GM04503 (cell line): ENCODE data around the gene TENM3.
"Not testable (repeated sequence)": the region's sequence is repeated elsewhere in the genome, so short reads cannot be mapped to it uniquely, and the experiment has no call there.

Experiments
- DNase-seq: peaks from one replicate; pipeline ENCODE4 v3.0.0-alpha.2; 2012; ENCODE audit warnings: low read depth

The TENM3 gene

DNA sequence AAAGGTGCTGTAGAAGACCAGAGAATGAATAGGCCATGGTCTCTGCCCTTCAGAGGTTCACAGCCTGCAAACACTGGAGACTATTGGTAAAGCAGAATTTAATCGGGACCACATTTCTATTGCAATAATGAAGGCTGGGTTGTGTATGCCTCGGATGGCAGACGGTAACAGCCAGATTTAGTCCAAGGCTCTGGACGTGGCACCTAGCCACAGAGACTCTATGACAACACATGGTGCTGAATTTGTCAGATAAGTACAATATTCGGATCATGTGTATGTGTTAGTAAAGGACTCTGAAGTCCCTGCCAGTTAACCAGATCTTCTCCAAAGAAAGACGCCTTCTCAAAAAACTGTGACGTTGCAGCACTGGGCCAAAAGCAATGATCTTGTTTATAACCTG lies 545.0 kb downstream of the TENM3 start:
- no peak for DNase-seq

DNA sequence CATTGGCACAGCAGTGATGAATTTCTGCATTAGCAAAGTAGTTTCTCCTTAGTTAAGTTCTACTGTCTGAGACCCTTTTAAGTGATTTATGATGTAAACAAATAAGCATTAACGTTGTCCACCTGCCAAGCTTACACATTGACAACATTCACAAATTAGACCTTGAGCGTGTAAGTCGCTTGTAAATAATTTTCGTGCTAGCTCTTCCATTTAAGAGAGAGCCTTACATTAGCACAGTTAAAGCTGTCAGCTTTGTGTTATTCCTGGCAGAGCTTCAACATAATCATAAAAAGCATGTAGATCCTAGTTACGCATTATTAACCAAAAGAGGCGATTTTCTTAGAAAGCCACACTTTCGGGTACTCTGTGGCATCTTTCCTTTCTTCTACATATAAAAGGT lies 546.3 kb downstream of the TENM3 start:
- DNase-seq, result no peak

DNA sequence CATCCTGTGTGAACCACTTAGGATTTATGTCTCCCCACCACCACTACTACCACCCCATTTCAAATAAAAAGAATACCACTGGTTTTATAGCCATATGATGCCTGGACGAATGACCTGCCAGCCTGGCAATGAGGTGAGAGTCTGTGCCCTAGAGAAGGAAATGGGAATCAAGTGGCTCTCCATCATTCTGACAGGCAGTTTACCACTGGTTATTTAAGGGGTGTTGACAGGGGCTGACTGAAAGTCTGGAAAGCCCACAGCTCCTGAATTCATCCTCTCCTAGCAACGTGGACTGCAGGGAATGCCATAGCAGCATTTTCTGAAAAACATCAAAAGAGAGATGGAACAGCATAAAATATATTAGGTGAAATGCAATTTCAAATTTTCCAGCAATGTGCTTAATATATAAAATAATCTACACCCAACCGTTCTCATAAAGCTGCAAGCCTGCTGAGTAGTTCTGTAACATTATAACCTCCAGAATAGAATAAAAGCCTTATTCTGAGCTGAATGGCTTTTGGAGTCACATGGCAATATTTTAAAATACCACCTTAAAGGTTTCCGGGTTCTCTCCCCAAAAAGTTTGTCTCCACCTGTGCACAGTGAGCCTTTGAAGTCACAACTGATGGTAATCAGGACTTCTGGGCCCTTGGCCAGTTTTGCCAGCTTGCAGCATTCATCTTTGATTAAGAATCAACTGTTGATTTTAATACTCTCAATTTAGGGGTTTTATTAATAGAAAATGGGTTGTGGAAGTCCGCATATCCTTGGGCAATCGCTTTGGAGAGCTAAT lies 552.4 kb downstream of the TENM3 start:
- DNase-seq, result no peak

DNA sequence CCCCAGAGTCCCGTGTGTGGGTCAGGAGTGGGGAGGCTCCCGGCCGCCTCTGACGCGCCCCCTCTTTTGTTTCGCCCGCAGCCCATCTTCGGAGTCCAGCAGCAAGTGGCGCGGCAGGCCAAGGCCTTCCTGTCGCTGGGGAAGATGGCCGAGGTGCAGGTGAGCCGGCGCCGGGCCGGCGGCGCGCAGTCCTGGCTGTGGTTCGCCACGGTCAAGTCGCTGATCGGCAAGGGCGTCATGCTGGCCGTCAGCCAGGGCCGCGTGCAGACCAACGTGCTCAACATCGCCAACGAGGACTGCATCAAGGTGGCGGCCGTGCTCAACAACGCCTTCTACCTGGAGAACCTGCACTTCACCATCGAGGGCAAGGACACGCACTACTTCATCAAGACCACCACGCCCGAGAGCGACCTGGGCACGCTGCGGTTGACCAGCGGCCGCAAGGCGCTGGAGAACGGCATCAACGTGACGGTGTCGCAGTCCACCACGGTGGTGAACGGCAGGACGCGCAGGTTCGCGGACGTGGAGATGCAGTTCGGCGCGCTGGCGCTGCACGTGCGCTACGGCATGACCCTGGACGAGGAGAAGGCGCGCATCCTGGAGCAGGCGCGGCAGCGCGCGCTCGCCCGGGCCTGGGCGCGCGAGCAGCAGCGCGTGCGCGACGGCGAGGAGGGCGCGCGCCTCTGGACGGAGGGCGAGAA lies 556.5 kb downstream of the TENM3 start:
- DNase-seq, result no peak

DNA sequence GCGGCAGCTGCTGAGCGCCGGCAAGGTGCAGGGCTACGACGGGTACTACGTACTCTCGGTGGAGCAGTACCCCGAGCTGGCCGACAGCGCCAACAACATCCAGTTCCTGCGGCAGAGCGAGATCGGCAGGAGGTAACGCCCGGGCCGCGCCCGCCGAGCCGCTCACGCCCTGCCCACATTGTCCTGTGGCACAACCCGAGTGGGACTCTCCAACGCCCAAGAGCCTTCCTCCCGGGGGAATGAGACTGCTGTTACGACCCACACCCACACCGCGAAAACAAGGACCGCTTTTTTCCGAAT lies 557.0 kb downstream of the TENM3 start:
- no peak for DNase-seq

DNA sequence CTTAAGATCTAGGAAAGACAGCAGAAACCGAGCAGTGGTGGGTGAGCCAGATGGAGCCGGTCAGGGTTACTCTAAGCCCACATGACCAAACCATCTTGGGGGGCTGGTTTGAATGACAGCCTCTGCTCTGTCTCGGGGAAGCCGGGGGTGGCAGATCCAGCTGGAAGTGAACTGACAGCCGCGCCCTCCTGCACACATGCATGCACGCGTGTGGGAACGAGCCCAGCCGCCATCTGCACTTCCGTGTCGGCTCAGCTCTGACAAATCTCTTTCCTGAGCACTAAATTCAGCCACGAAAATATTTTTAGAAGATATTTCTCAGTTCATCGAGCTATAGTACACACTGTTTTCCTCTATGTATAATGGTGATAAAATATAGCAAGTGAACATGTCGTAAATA lies 558.4 kb downstream of the TENM3 start:
- no peak for DNase-seq

DNA sequence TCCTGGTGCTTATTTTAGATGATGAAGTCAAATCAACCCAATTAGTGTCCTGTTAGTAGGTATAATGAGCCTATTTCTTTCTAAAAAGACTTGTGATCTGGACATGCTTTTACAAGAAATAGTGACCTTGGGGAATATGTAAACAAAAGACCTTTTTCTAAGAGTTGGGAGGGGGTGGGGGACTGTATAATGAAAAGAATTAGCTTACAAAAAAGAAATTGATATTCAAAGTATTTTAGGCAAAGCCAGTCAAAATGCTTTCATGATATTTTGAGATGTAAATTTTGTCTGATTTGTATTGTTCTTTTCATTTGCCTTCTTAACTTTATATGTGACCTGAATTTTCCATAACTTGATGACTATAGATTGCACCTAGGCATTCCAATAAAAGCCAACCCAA lies 559.4 kb downstream of the TENM3 start:
- no peak for DNase-seq

DNA sequence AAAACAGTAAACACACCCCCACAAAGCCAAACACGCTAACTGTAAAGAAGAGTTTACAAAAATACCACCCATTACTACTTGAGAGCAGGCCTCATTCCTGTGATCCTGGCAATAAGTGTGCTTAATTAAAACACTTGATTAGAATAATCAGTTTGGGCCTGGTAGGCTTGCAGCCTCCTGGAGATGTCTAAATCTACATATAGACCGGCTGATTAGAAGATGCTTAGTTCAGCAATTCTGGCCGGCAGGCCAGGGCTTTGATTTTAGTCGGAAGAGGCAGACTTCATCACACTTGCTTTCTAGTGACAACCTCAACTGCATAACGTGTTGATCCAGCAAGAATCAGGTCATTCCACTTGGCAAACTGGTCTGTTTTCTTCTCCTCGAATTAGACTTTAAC lies 560.0 kb downstream of the TENM3 start:
- DNase-seq, result no peak

DNA sequence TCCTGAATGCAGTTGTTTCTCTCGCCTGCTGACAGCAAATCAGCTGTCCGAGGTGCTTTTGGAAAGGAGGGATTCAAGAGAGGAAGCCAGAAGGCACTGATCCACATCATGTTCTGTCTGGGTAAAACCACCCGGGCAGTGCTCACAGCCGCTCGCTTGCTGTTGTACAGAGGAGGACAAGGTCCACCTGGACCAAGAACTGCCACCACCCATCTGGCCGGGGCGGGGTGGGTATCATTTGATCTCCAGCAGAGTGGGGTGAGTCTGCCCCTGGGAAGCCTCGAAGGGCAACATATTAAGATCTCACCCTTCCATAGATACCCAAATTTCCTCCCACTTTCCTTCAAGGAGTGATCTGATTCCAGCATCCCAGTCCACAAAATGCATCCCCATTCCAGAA lies 560.9 kb downstream of the TENM3 start:
- no peak for DNase-seq

DNA sequence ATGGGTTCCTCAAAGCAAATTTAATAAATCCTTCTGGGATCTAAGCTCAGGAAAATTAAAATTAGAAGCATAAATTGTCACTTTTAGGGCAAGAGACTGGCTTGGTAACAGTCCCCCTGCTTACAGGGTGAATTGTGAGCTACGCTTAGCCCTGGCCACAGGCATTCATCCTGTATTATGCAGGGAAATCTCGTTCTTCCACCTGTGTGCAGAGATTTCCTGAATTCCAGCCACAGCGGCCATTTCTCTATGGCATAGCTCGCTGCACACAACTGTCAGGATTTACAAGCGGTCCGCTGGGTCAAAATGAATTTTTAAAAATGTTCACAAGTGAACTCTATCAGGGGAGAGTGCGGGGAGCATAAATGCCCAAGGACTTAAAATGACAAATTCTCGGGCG lies 562.1 kb downstream of the TENM3 start:
- no peak for DNase-seq

DNA sequence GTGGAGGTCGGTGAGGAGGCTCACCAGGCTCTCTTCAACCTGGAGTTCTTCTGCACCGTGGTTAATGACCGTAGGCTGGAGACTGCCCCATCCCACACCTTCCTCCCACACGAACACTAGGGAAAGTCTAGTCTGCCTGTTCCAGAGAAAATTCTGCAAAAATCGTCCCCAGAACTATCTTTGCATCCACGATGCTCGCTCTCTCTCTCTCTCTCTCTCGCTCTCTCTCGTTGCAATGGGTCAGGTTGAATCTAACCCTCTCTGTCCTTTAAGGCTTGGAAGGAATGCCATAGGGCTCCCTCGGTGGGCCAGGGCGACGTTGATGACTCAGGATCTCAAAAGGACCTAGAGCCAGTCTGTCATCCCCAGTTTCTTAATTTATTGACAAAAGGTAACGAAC lies 562.5 kb downstream of the TENM3 start:
- no peak for DNase-seq

DNA sequence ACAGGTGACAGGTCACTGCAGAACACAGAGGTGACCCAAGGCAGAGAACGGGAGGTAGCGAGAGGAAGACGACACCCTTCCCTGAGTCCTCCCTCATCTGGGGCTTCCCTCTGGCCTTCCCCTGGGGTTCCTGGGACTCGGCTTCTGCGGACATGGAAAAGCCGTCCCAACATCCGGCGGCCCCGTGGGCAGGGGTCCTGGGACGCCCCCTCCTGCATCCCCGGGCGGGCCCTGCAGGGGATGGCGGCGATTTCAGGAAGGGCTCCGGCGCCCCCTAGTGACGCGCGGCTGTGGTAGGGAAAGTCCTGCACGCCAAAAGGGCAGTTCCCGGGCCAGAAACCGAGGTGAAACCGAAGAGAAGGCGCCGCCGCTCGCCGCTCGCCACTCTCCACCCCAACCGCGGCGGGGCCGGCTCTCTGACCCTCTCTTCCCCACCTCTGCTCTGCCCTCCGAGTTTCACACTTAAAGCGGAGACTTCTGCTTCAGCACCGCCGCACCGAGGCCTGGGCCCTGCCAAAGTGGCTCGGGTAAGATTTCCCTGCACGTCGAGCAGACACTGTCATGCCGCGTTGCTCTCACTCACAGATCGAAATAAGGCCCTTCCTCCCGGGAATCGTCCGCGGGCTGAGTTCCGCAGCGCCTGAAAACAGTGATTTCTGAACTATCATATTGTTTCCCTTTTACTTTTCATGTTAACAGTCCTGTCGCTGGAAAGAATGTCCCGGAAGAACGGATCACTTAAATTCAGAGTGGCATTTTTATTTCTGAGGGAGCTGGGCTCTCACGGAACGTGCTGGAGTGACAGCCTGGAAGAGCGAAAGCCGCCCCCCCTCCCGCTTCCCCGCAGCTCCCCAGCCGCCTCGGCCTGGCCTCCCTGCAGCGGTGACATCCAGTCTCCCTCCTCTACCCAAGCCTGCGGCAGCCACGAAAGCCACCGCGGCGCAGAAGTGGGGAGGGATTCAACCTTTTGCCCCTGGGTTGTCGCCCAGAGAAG lies 563.4 kb downstream of the TENM3 start:
- peak; percentile 14 for DNase-seq

DNA sequence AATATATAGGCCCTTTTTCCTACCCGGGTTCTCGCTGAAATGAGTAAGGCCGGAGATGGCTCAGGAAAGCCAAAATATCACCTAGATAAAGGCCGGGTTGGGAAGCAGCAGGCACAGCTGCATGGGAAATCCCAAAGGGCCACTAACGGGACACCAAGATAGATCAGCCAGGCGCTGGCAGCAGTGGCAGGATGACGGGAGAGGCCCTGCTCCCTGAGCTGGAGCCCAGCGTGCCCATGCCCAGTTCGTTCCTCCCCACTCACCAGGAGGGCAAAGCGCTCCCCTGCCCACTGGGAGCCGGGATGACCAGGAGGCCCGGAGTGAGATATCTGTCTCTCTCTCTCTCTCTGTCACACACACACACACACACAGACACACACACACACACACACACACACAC lies 564.1 kb downstream of the TENM3 start:
- peak; percentile 1 for DNase-seq

DNA sequence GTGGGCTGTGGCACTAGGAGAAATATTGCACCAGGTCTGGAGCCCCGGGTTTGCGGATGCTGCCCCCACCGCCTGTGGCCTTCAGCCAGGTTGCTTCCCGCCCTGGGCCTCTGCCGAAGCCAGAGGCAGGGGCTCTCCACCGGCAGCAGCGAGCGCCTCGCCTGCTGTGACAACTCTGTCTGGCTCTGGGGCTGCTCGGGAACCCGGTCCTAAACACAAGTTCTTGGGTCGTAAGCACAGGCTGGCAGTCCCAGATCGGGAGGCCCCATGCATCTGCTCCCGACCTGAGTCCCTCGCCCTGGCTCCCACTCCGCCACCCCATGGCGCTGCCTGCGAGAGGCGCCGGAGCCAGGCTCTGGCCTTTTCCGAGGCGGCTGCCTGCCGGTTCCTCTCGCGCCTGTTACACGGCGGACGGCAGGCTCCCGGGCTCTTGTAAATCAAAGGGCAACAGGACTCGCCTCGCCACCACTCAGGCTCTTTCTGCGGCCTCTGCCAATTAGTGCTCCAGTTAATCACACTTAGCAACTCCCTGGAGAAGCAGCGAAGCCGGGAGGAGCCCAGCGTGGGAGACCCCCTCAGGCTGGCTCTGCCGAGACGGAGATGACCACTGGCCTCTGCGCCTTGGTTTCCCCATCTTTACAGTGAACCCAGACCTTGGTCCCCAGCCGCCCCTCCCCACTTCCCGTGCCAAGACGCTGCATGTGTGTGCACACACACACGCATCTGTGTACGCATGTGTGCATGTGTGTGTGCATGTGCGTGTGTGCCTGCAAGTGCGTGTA lies 564.8 kb downstream of the TENM3 start:
- no peak for DNase-seq

DNA sequence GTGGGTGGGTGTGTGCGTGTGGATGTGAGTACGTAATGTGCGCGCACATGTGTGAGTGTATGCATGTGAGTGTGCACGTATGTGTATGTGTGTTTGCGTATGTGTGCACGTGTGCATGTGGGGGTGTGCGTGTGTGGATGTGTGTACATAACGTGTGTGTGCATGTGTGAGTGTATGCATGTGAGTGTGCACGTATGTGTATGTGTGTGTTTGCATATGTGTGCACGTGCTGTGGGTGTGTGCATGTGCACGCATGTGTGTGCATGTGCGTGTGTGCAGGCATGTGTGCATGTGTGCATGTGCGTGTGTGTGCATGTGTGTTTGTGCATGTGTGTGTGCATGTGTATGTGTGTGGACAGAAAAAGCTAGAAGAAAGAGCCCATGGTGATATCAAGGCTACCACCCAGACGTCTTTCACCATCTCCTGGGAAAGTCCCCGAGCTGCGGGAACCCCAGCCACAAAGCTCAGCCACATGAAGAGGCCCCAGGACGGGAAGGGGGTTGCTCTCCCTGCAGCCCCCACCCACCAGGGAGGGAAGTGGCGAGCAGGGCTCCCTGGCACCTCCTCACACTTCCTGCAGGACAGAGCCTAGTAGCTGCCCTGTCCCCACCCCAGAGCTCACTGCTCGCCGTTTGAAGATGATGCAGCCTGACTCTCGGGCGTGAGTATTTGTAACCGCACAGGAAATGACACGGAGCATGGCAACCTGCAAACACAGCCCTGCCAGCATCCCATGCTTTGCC lies 565.6 kb downstream of the TENM3 start:
- DNase-seq, result no peak

DNA sequence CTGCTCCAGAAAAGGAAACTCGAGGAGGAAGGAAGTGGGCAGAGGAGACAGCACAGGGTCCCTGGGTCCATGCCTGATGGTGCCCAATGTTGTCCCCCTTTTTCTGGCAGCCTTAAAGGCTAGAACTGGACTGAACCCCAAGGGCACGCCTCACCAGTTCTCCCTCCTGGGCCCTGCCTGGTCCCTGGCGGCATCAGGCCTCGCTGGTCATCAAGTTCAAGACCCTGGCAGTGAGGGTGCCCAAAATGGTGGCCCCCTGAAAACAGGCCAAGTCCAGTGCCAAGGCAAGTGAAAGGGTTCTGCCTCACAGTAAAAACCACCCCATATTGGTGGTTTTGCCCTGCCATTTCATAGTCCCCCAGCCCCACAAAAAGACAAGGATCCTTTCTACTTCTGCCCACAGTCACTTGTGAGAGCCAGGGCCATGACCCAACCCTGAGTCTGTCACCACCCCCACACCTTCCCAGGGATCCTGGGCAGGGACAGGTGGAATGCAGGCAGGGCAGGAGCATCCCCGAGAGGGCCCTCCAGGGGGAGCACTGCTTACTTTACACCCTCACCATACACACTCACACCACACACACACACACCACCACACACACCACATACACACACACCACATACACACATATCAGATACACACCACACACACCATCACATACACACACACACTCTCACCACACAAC lies 566.4 kb downstream of the TENM3 start:
- no peak for DNase-seq

DNA sequence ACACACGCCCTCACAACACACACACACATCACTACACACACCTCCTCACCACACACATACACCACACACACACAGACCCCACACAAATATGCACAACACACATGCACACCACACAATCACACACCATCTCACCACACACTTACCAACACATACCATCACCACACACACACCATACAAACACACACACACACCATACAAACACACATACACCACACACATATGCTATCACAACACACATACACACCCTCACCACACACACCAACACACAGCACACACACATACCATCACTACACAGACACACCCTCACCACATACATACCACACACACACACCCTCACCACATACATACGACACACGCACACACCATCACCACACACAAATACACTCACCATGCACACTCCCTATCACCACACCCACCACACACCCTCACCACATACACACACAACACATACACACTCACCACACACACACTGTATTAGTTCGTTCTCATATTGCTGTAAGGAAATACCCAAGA lies 567.0 kb downstream of the TENM3 start:
- DNase-seq, result no peak

DNA sequence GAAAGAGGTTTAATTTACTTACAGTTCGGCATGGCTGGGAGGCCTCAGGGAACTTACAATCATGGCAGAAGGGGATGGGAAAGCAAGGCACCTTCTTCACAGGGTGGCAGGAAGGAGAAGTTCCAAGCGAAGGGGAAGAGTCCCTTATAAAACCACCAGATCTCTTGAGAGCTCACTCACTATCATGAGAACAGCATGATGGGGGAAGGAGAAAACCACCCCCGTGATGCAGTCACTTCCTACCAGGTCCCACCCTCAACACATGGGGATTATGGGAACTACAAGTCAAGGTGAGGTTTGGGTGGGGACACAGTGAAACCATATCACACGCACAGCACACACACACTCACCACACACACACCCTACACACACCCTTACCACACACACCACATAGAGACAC lies 569.7 kb downstream of the TENM3 start:
- no peak for DNase-seq

DNA sequence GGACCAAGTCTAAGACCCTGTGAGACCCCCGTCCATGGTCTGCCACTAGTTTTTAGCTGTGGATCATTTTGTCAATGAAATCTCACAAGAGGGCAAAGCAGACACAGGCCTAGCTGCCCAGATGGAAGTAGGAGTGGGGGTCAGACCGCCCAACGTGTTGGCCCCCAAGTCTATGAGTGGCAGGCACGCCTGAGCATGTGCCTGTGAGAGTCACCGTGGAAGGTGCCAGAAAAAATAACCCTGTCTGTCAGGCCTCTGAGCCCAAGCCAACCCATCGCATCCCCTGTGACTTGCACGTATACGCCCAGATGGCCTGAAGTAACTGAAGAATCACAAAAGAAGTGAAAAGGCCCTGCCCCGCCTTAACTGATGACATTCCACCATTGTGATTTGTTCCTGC lies 570.9 kb downstream of the TENM3 start:
- DNase-seq, result not testable (repeated sequence)

DNA sequence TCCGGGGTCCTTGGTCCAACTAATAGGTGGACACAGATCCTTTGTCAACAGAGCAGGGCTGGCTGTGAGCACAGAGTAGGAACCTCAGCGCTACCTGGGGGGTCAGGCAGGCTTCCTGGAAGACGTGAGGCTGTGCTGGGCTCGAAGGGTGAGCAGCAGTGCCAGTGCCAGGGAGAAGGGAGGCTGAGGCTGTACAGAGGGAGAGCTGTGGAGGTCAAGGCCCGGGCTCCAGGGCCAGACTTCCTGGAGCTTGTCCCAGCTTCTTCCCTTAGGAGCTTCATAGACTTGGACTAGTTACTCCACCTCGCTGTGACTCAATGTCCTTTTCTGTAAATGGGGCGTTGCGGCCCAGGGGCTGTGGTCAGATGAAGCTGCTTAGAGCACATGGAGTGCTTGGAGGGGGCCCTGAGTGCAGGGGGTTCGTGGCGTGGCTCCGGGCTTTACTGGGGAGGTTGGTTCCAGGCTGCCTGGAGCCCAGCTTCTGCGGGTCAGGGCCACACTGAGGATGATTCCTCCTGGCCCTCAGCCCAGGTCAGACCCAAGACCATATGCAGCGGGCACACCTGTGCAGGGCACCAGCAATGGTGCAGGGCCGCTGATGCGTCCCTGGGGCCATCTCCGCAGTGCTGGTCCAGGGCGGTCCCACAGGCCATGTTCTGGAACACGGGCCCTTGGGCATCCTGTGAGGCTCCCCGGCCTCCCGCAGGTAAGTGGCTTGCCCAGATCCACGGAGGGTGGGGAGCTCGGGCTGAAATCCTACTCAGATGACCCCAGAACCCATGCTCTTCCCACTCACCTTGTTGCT lies 575.9 kb downstream of the TENM3 start:
- no peak for DNase-seq
